HepG2 (cell line): ENCODE measurements around the gene PRSS27. TPM values are rescaled to one million over a fixed set of nuclear protein-coding genes. Genes with fewer than 3 reads are reported as not detected.

Source experiments
- ADNP ChIP-seq: sonication (generic); formaldehyde crosslinking; IDR thresholded peaks from 2 replicates; pipeline ENCODE4 v1.4.0; 2020; ENCODE audit warnings: missing genetic modification reagents
- ARID2 ChIP-seq: sonication (generic); formaldehyde crosslinking; IDR thresholded peaks from 2 replicates; pipeline ENCODE4 v1.8.1; 2022; ENCODE audit warnings: mild to moderate bottlenecking, missing genetic modification reagents, borderline replicate concordance
- ASH2L ChIP-seq: fragments of 300-600, 200-600 bp; sonication (generic); IDR thresholded peaks from 2 replicates; pipeline ENCODE4 v1.7.0; 2017; ENCODE audit warnings: low read depth, mild to moderate bottlenecking, moderate library complexity, mixed read lengths, low read length; ENCODE audit not compliant: insufficient read length
- CBX5 ChIP-seq: sonication (generic); formaldehyde crosslinking; IDR thresholded peaks from 2 replicates; pipeline ENCODE4 v1.4.0; 2020; ENCODE audit warnings: missing genetic modification reagents, borderline replicate concordance
- CREM ChIP-seq, 2 experiments: sonication (generic) in 1 of 2; formaldehyde crosslinking in 1 of 2; IDR thresholded peaks; 2 replicates each; pipeline versions ENCODE4 v1.4.0 to v1.6.1; 2016 to 2020; ENCODE audit warnings: antibody characterized with exemption in 1 of 2, mild to moderate bottlenecking in 1 of 2, missing genetic modification reagents in 1 of 2
- IKZF1 ChIP-seq: fragments of 450-650 bp; IDR thresholded peaks from 2 replicates; pipeline ENCODE4 v1.7.1; 2016
- MEIS2 ChIP-seq: sonication (generic); formaldehyde crosslinking; IDR thresholded peaks from 2 replicates; pipeline ENCODE4 v1.9.0; 2021; ENCODE audit warnings: mild to moderate bottlenecking, missing genetic modification reagents
- MTA3 ChIP-seq: sonication (generic); formaldehyde crosslinking; IDR thresholded peaks from 2 replicates; pipeline ENCODE4 v1.4.0; 2020; ENCODE audit warnings: missing genetic modification reagents
- MTF2 ChIP-seq: sonication (generic); formaldehyde crosslinking; IDR thresholded peaks from 2 replicates; pipeline ENCODE4 v1.5.0; 2020; ENCODE audit warnings: missing genetic modification reagents, borderline replicate concordance
- MYNN ChIP-seq: sonication (generic); formaldehyde crosslinking; IDR thresholded peaks from 2 replicates; pipeline ENCODE4 v1.4.0; 2020; ENCODE audit warnings: mild to moderate bottlenecking, low read depth, missing genetic modification reagents
- MZF1 ChIP-seq: sonication (generic); formaldehyde crosslinking; IDR thresholded peaks from 2 replicates; pipeline ENCODE4 v1.8.1; 2023; ENCODE audit warnings: mild to moderate bottlenecking, missing genetic modification reagents, borderline replicate concordance
- NFKB2 ChIP-seq: sonication (generic); formaldehyde crosslinking; IDR thresholded peaks from 2 replicates; pipeline ENCODE4 v1.4.0; 2020; ENCODE audit warnings: missing genetic modification reagents, borderline replicate concordance
- RBM22 ChIP-seq: fragments of 200-400 bp; formaldehyde crosslinking; optimal IDR thresholded peaks from 2 replicates; pipeline ENCODE3; 2017; ENCODE audit warnings: mild to moderate bottlenecking, low read length, moderate library complexity
- RFX1 ChIP-seq: fragments of 450-650 bp; IDR thresholded peaks from 2 replicates; pipeline ENCODE4 v1.6.1; 2017
- SMC3 ChIP-seq: IDR thresholded peaks from 2 replicates; pipeline ENCODE4 v1.6.1; 2011; ENCODE audit warnings: low read length, improper control_type of control experiment
- SPEN ChIP-seq: sonication (generic); formaldehyde crosslinking; IDR thresholded peaks from 2 replicates; pipeline ENCODE4 v1.5.1; 2020; ENCODE audit warnings: low read depth, mild to moderate bottlenecking, missing genetic modification reagents
- TOE1 ChIP-seq: sonication (generic); formaldehyde crosslinking; IDR thresholded peaks from 2 replicates; pipeline ENCODE4 v1.4.0; 2020; ENCODE audit warnings: mild to moderate bottlenecking, missing genetic modification reagents
- ZFP41 ChIP-seq: sonication (generic); formaldehyde crosslinking; IDR thresholded peaks from 2 replicates; pipeline ENCODE4 v1.4.0; 2020; ENCODE audit warnings: mild to moderate bottlenecking, missing genetic modification reagents, borderline replicate concordance
- ZFYVE20 ChIP-seq: sonication (generic); formaldehyde crosslinking; IDR thresholded peaks from 2 replicates; pipeline ENCODE4 v1.8.0; 2023; ENCODE audit warnings: low read depth, mild to moderate bottlenecking, moderate library complexity, missing genetic modification reagents, borderline replicate concordance
- ZNF143 ChIP-seq: sonication (generic); formaldehyde crosslinking; IDR thresholded peaks from 2 replicates; pipeline ENCODE4 v1.4.0; 2020; ENCODE audit warnings: missing genetic modification reagents
- ZNF230 ChIP-seq: sonication (generic); formaldehyde crosslinking; IDR thresholded peaks from 2 replicates; pipeline ENCODE4 v1.4.0; 2020; ENCODE audit warnings: mild to moderate bottlenecking, missing genetic modification reagents
- ZNF556 ChIP-seq: sonication (generic); formaldehyde crosslinking; IDR thresholded peaks from 2 replicates; pipeline ENCODE4 v1.4.0; 2020; ENCODE audit warnings: mild to moderate bottlenecking, missing genetic modification reagents, borderline replicate concordance
- ZNF724P ChIP-seq: sonication (generic); formaldehyde crosslinking; IDR thresholded peaks from 2 replicates; pipeline ENCODE4 v1.8.0; 2022; ENCODE audit warnings: missing genetic modification reagents, borderline replicate concordance
- ZNF747 ChIP-seq: sonication (generic); formaldehyde crosslinking; IDR thresholded peaks from 2 replicates; pipeline ENCODE4 v1.8.1; 2023; ENCODE audit warnings: missing genetic modification reagents, mild to moderate bottlenecking, borderline replicate concordance
- ZNF879 ChIP-seq: sonication (generic); formaldehyde crosslinking; IDR thresholded peaks from 2 replicates; pipeline ENCODE4 v1.8.1; 2023; ENCODE audit warnings: missing genetic modification reagents
- polyA plus RNA-seq, 8 experiments: library from polyadenylated mRNA; depleted of rRNA in 3 of 8; stranded (reverse) in 7 of 8; unstranded in 1 of 8; fragments of >200 nt; fragmentation: Illumina TruSeq in 4 of 8; extraction: Trizol in 4 of 8; gene quantifications; 2 replicates each; pipeline versions ENCODE4 v1.2.1 to v1.2.3, GENCODE V29; 2011 to 2016; ENCODE audit warnings: low read depth in 4 of 8, missing spikeins in 1 of 8, mixed read lengths in 1 of 8; ENCODE audit not compliant: insufficient read depth in 1 of 8
- total RNA-seq, 5 experiments: library from RNA; depleted of rRNA; stranded (reverse); fragments of >200 nt; fragmentation: Illumina TruSeq; extraction: Trizol; gene quantifications; 2 replicates each; pipeline ENCODE4 v1.2.3, GENCODE V29; 2016; ENCODE audit warnings: low read depth in 1 of 5
- TF ChIP-seq, protein P1 (sequence below): fragments of 450-650 bp; IDR thresholded peaks from 2 replicates; pipeline ENCODE4 v1.6.1; 2016
- TF ChIP-seq, protein P2 (sequence below): sonication (generic); formaldehyde crosslinking; IDR thresholded peaks from 2 replicates; pipeline ENCODE4 v1.8.0; 2022; ENCODE audit warnings: missing genetic modification reagents, mild to moderate bottlenecking, borderline replicate concordance
- TF ChIP-seq, protein P3 (sequence below): IDR thresholded peaks from 2 replicates; pipeline ENCODE4 v1.6.1; 2016; ENCODE audit warnings: mild to moderate bottlenecking, missing biosample characterization, missing genetic modification reagents

Gene PRSS27
- total and polyA plus RNA-seq, 2 of the 13 experiments (the other 11 are each of a cell fraction or from before 2014, with no cell fraction given), result 0.20 to 0.73 TPM

DNA sequence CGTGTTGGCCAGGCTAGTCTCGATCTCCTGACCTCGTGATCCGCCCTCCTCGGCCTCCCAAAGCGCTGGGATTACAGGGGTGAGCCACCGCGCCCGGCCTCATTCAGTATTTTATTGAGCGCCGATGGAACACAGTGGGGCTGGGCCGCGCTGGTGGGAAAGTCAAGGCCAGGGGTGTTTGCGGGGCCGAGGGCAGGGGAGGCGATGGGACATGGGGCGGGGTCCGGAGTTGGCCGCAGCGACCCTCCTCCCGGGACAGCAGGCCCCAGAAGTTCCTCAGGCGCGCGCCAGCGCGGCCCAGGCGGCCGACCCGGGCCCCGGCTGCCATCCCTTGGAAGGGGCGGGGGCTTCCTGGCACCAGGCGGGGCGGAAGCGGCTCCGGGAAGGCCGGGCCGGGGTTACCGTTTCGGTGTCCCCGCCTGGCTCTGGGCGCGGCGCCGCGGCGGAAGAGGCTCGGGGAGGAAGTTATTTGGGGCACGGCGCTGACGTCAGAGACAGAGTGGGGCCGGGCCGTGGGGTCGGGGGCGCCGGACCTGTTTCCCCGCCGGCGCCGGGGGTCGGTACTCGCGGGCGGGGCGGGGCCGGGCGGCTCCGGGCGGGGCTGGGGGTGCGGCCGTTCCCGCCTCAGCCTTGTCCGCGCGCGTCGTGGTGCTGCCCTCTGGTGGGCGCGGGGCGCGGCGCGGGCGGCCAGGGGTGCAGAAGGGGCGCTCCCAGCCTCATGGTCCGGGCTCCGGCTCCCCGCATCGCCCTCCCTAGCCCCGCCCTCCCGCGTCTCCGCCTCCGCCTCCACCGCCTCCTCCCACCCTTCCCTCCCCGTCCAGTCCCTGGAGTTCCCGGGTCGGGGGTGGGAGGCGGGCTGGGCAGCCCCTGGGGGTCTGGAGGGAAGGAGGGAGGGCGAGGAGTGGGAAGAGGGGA, 952 bp upstream of the PRSS27 start (continued):
- TF ChIP-seq SPEN (CRISPR knock-in tag) (peak; percentile 47; the same call in 1 of the 2 replicates), MEIS2 (CRISPR knock-in tag) (no peak), ARID2 (CRISPR knock-in tag) (no peak), ZNF230 (CRISPR knock-in tag) (no peak), NFKB2 (no peak), ZNF747 (CRISPR knock-in tag) (peak; percentile 65), RFX1 (no peak), MYNN (no peak), ZFYVE20 (no peak), ZNF724P (no peak), CBX5 (no peak), MZF1 (CRISPR knock-in tag) (no peak), TOE1 (CRISPR knock-in tag) (peak; percentile 73; the same call in 1 of the 2 replicates), SMC3 (no peak), ASH2L (no peak), MTA3 (no peak), CREM (IDR thresholded peaks at IDR 0.05) (peak; percentile 82), CREM (CRISPR knock-in tag; IDR thresholded peaks at IDR 0.05) (peak; percentile 79; the same call in 1 of the 2 replicates), RBM22 (no peak), ZNF879 (no peak), ZFP41 (no peak), ADNP (no peak), ZNF143 (CRISPR knock-in tag) (0 out of 2 replicates have a peak, but pooled peaks have one; percentile 50), ZNF556 (CRISPR knock-in tag) (no peak), MTF2 (no peak), IKZF1 (no peak)
- TF ChIP-seq, protein P1, sequence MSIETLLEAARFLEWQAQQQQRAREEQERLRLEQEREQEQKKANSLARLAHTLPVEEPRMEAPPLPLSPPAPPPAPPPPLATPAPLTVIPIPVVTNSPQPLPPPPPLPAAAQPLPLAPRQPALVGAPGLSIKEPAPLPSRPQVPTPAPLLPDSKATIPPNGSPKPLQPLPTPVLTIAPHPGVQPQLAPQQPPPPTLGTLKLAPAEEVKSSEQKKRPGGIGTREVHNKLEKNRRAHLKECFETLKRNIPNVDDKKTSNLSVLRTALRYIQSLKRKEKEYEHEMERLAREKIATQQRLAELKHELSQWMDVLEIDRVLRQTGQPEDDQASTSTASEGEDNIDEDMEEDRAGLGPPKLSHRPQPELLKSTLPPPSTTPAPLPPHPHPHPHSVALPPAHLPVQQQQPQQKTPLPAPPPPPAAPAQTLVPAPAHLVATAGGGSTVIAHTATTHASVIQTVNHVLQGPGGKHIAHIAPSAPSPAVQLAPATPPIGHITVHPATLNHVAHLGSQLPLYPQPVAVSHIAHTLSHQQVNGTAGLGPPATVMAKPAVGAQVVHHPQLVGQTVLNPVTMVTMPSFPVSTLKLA, result no peak
- TF ChIP-seq, protein P2, sequence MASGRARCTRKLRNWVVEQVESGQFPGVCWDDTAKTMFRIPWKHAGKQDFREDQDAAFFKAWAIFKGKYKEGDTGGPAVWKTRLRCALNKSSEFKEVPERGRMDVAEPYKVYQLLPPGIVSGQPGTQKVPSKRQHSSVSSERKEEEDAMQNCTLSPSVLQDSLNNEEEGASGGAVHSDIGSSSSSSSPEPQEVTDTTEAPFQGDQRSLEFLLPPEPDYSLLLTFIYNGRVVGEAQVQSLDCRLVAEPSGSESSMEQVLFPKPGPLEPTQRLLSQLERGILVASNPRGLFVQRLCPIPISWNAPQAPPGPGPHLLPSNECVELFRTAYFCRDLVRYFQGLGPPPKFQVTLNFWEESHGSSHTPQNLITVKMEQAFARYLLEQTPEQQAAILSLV (CRISPR knock-in tag), result no peak
- TF ChIP-seq, protein P3, sequence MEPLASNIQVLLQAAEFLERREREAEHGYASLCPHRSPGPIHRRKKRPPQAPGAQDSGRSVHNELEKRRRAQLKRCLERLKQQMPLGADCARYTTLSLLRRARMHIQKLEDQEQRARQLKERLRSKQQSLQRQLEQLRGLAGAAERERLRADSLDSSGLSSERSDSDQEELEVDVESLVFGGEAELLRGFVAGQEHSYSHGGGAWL (CRISPR knock-in tag), result peak; percentile 81; the same call in 1 of the 2 replicates
